HepG2 (cell line): ENCODE results near the gene RAC3. TPM values are rescaled to one million over a fixed set of nuclear protein-coding genes. Genes with fewer than 3 reads are reported as not detected.

Experiments used
- FOXO4 ChIP-seq: sonication (generic); formaldehyde crosslinking; conservative IDR thresholded peaks from 2 replicates; pipeline ENCODE4 v1.8.1; 2023; ENCODE audit warnings: missing genetic modification reagents
- GLI4 ChIP-seq: sonication (generic); formaldehyde crosslinking; IDR thresholded peaks from 2 replicates; pipeline ENCODE4 v1.5.1; 2020; ENCODE audit warnings: missing genetic modification reagents, mild to moderate bottlenecking, moderate library complexity, borderline replicate concordance
- HIC2 ChIP-seq: sonication (generic); formaldehyde crosslinking; IDR thresholded peaks from 2 replicates; pipeline ENCODE4 v1.9.0; 2022; ENCODE audit warnings: low read depth, missing genetic modification reagents
- KIAA2018 ChIP-seq: sonication (generic); formaldehyde crosslinking; IDR thresholded peaks from 2 replicates; pipeline ENCODE4 v1.5.0; 2020; ENCODE audit warnings: mild to moderate bottlenecking, missing genetic modification reagents, borderline replicate concordance
- KLF11 ChIP-seq: IDR thresholded peaks from 2 replicates; pipeline ENCODE4 v1.6.1; 2016; ENCODE audit warnings: missing compliant biosample characterization
- MAX ChIP-seq: IDR thresholded peaks from 2 replicates; pipeline ENCODE4 v1.6.1; 2012; ENCODE audit warnings: inconsistent platforms
- MTA3 ChIP-seq: sonication (generic); formaldehyde crosslinking; IDR thresholded peaks from 2 replicates; pipeline ENCODE4 v1.4.0; 2020; ENCODE audit warnings: missing genetic modification reagents
- PHB2 ChIP-seq: fragments of 450-650 bp; IDR thresholded peaks from 2 replicates; pipeline ENCODE4 v1.6.1; 2018; ENCODE audit not compliant: partially characterized antibody
- SRSF4 ChIP-seq: fragments of 200-400 bp; formaldehyde crosslinking; IDR thresholded peaks from one replicate; pipeline ENCODE4 v1.6.1; 2018; ENCODE audit warnings: mild to moderate bottlenecking, low read depth, low read length, moderate library complexity; ENCODE audit not compliant: poor library complexity, severe bottlenecking
- ZNF224 ChIP-seq: sonication (generic); formaldehyde crosslinking; IDR thresholded peaks from 2 replicates; pipeline ENCODE4 v1.5.0; 2020; ENCODE audit warnings: mild to moderate bottlenecking, missing genetic modification reagents
- ZNF639 ChIP-seq: conservative IDR thresholded peaks from 2 replicates; pipeline ENCODE4 v1.6.1; 2018; ENCODE audit warnings: missing genetic modification reagents
- ZNF678 ChIP-seq: sonication (generic); formaldehyde crosslinking; IDR thresholded peaks from 2 replicates; pipeline ENCODE4 v1.4.0; 2020; ENCODE audit warnings: mild to moderate bottlenecking, missing genetic modification reagents
- ZNF839 ChIP-seq: sonication (generic); formaldehyde crosslinking; IDR thresholded peaks from 2 replicates; pipeline ENCODE4 v1.4.0; 2020; ENCODE audit warnings: missing genetic modification reagents, mild to moderate bottlenecking, borderline replicate concordance
- ZSCAN20 ChIP-seq: sonication (generic); formaldehyde crosslinking; IDR thresholded peaks from 2 replicates; pipeline ENCODE4 v1.4.0; 2020; ENCODE audit warnings: missing genetic modification reagents, mild to moderate bottlenecking, borderline replicate concordance
- polyA plus RNA-seq, 8 experiments: library from polyadenylated mRNA; depleted of rRNA in 3 of 8; stranded (reverse) in 7 of 8; unstranded in 1 of 8; fragments of >200 nt; fragmentation: Illumina TruSeq in 4 of 8; extraction: Trizol in 4 of 8; gene quantifications; 2 replicates each; pipeline versions ENCODE4 v1.2.1 to v1.2.3, GENCODE V29; 2011 to 2016; ENCODE audit warnings: low read depth in 4 of 8, missing spikeins in 1 of 8, mixed read lengths in 1 of 8; ENCODE audit not compliant: insufficient read depth in 1 of 8
- total RNA-seq, 5 experiments: library from RNA; depleted of rRNA; stranded (reverse); fragments of >200 nt; fragmentation: Illumina TruSeq; extraction: Trizol; gene quantifications; 2 replicates each; pipeline ENCODE4 v1.2.3, GENCODE V29; 2016; ENCODE audit warnings: low read depth in 1 of 5

RAC3 gene
- total and polyA plus RNA-seq, 2 of the 13 experiments (the other 11 are each of a cell fraction or from before 2014, with no cell fraction given) = 10.5 to 21.3 TPM

- TF ChIP-seq KIAA2018 (CRISPR knock-in tag) (no peak), ZNF839 (CRISPR knock-in tag) (no peak), ZNF224 (CRISPR knock-in tag) (no peak), ZNF639 (CRISPR knock-in tag) (no peak), MAX (peak; percentile 61), GLI4 (CRISPR knock-in tag) (no peak), PHB2 (no peak), FOXO4 (CRISPR knock-in tag) (no peak), MTA3 (no peak), KLF11 (CRISPR knock-in tag) (no peak), SRSF4 (no peak), HIC2 (no peak), ZNF678 (CRISPR knock-in tag) (no peak), ZSCAN20 (CRISPR knock-in tag) (no peak)
Observed at GRCh38 chr17:82045936-82046484, 14.5 kb downstream of the RAC3 start (continued).
